Inflammatory macrophage treated with lipopolysaccharide for 4 hours (primary cell): ENCODE data around the gene P2RX2.

Source experiments
- DNase-seq: peaks from one replicate; pipeline ENCODE4 v3.0.0-alpha.2; 2020

Gene P2RX2

GRCh38 chr12:132664206-132665148 is 45.9 kb downstream of the P2RX2 start:
- no peak for DNase-seq

GRCh38 chr12:132665149-132665491 is 46.5 kb downstream of the P2RX2 start:
- DNase-seq = no peak

- DNase-seq = no peak
These were observed 47.2 kb downstream of the P2RX2 start for GRCh38 chr12:132665794-132666193.

- no peak for DNase-seq
These were observed 49.9 kb downstream of the P2RX2 start for GRCh38 chr12:132668191-132669088.

- no peak for DNase-seq
These were observed 50.7 kb downstream of the P2RX2 start for GRCh38 chr12:132669166-132669879.
